HL-60 (cell line): ENCODE measurements around the gene NET1.

Experiments
- GABPA ChIP-seq: IDR thresholded peaks from 2 replicates; pipeline ENCODE4 v1.6.1; 2012; ENCODE audit warnings: low read depth
- TF ChIP-seq, protein P1 (sequence below): IDR thresholded peaks from one replicate; pipeline ENCODE4 v1.5.1; 2011; ENCODE audit warnings: low read length, control low read depth, inconsistent platforms; ENCODE audit not compliant: insufficient read depth

DNA sequence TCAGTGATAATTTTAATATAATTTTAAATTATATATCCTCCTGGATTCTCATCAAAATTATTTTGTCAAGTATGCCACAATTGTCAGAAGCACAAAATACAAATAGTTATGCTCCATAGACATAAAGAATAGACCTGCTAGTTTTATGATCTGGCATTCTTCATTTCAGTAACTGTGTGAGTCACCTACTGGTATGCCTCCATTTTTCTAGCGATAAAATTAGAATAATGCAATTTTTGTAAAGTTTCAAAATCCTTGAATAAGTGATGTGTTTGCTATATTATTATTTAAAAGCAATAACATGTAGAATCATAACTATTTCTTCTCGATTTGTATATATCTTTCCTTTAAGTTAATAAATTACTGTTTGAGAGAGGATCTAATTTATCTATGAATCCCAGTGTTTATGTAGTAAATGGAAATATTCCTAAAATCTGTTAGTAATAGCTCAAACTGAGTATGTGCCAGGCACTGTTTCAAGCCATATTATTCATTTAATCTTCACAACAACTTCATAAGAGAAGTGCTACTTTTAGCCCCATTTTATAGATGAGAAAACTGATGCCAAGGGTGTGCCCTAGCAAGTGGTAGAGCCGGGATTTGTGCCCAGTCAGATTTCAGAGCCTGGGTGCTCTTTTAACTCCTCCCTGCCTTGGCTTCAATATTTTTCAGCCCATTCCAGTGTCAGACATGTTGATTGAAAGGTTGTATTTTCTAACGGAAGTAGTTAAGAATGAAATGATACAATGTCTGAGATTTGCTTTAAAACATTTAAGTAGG lies 38.4 kb downstream of the NET1 start:
- TF ChIP-seq, protein P1, sequence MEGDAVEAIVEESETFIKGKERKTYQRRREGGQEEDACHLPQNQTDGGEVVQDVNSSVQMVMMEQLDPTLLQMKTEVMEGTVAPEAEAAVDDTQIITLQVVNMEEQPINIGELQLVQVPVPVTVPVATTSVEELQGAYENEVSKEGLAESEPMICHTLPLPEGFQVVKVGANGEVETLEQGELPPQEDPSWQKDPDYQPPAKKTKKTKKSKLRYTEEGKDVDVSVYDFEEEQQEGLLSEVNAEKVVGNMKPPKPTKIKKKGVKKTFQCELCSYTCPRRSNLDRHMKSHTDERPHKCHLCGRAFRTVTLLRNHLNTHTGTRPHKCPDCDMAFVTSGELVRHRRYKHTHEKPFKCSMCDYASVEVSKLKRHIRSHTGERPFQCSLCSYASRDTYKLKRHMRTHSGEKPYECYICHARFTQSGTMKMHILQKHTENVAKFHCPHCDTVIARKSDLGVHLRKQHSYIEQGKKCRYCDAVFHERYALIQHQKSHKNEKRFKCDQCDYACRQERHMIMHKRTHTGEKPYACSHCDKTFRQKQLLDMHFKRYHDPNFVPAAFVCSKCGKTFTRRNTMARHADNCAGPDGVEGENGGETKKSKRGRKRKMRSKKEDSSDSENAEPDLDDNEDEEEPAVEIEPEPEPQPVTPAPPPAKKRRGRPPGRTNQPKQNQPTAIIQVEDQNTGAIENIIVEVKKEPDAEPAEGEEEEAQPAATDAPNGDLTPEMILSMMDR, result no peak
- TF ChIP-seq GABPA, result no peak
